GM06990 (cell line): Measurements from ENCODE around the gene ASCC2.
A peak's percentile ranks its signal among the peaks of the same experiment; 100 is the strongest.

Source experiments
- DNase-seq: peaks from one replicate; pipeline ENCODE4 v3.0.0-alpha.2; 2011; ENCODE audit not compliant: insufficient read length; ENCODE audit errors: extremely low read depth
- H3K27me3 ChIP-seq: replicated peaks from 2 replicates; pipeline ENCODE4 v1.6.0; 2011; ENCODE audit warnings: low read length; ENCODE audit not compliant: control insufficient read depth, insufficient read depth
- H3K36me3 ChIP-seq: 2 replicates; pipeline ENCODE4 v1.5.1; 2011; ENCODE audit warnings: low read length; ENCODE audit not compliant: control insufficient read depth, insufficient read depth
- H3K4me3 ChIP-seq: replicated peaks from 2 replicates; pipeline ENCODE4 v1.5.1; 2011; ENCODE audit warnings: low read depth, mild to moderate bottlenecking, control low read depth, low read length
- TF ChIP-seq, protein P1 (sequence below): IDR thresholded peaks from 2 replicates; pipeline ENCODE4 v1.5.1; 2011; ENCODE audit warnings: low read length, control low read depth, mild to moderate bottlenecking, inconsistent platforms; ENCODE audit not compliant: insufficient read depth, poor library complexity, severe bottlenecking

ASCC2 gene

DNA sequence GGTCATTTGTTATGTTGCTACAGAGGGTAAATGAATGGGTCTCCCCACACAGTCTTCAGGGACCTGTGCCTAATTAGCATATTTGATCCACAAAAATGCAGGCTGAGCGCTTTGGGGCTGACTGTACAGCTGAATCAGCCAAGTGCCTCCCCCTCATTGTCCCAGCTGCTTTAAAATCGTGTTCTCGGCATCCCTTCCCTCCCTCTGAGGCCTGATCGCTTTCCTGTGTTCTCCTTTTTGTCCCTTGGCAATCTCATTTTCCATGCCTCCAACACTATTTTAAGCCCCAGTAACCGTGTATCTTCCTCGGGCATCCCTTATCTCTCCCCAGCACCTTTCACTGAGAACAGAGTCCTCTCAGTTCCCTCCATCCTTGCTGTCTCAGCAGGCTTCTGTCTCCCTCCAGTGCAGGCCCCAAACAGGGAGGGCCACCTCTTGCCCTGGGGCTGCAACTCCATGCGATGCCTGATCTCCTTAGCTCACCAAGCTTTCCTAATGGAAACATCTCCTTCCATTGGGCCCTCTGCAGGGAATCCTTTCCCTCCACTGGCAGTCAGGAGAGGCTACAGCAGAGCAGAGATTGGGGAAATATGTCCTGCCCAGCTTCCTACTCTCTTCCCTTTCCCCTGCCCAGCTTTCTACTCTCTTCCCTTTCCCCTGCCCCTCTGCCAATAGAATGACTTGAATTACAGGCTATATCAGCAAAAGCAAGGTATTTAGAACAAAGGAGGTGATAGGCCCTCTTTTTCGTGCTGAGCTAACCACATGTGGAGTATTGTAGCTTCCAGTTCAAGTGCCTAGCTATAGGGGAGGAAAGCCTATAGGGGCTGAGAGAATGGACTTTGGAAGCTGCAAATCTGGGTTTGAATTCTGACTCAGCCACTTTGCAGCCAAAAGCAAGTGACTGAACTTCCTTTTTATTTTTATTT, 57.1 kb downstream of the ASCC2 start:
- Histone ChIP-seq H3K4me3 (no peak overlapping the region), H3K27me3 (no peaks in the 10 kb centered on the region), H3K36me3 (no peaks in the 10 kb centered on the region)
- no peak for DNase-seq
- TF ChIP-seq, protein P1, sequence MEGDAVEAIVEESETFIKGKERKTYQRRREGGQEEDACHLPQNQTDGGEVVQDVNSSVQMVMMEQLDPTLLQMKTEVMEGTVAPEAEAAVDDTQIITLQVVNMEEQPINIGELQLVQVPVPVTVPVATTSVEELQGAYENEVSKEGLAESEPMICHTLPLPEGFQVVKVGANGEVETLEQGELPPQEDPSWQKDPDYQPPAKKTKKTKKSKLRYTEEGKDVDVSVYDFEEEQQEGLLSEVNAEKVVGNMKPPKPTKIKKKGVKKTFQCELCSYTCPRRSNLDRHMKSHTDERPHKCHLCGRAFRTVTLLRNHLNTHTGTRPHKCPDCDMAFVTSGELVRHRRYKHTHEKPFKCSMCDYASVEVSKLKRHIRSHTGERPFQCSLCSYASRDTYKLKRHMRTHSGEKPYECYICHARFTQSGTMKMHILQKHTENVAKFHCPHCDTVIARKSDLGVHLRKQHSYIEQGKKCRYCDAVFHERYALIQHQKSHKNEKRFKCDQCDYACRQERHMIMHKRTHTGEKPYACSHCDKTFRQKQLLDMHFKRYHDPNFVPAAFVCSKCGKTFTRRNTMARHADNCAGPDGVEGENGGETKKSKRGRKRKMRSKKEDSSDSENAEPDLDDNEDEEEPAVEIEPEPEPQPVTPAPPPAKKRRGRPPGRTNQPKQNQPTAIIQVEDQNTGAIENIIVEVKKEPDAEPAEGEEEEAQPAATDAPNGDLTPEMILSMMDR = no peak

DNA sequence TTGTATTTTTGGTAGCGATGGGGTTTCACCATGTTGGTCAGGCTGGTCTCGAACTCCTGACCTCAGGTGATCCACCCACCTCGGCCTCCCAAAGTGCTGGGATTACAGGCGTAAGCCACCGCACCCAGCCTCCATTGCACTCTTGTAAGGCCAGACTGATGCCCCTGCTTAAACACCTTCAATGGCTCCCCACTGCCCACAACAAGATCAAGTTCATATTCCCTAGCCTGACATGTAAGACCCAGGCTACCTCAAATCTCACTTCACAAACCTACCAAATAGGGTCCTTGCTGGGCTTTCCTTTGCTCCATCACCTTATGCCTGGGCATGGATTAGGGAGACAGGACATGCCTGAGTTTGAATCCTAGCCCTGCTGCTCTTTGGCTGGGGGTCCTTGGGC, 57.9 kb downstream of the ASCC2 start:
- Histone ChIP-seq H3K36me3 (no peaks in the 10 kb centered on the region), H3K4me3 (no peak overlapping the region), H3K27me3 (no peaks in the 10 kb centered on the region)
- TF ChIP-seq, protein P1 = no peak
- no peak for DNase-seq

DNA sequence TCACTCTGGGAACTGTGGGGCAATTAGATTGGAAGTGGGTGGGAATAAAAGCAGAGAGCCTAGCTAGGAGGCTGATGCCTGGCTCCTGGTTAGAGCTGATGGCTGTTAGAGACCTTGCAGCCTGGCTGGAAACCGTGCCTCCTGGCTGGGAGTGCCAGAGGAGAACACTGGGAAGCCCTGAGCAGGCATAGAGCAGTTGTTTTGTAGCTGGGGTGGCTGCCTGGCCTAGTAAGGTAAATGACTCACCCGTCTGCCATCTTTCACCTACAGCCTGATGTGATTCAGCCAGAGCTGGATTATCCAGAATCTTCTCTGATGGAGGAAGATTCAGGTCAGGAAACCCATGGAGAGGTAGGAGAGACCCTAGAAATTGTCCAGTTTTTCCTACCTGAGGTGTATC, 64.8 kb downstream of the ASCC2 start:
- TF ChIP-seq, protein P1 = no peak
- H3K4me3 ChIP-seq = no peak overlapping the region
- H3K27me3 ChIP-seq = no peaks in the 10 kb centered on the region
- H3K36me3 ChIP-seq = peaks cover 5% of the 10 kb centered on the region
- DNase-seq = no peak

DNA sequence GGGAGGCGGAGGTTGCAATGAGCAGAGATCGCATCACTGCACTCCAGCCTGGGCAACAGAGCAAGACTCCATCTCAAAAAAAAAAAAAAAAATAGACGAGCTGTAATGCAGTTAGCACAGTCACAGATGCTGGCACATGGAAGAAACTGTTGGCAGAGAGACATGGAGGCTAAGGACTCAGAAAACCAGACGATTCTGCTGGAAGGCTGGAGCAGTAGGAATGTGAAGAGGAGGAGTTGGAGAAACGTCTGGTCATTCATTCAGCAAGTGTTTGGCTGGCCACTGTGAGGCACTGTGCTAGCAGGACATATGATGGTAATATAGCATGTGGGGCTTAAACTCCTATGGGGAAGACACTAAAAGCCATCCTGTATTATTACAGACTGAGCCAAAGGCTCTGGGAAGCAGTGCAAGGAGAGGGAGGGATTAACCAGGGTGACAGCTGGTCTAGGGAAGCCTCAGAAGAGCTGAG, 65.9 kb downstream of the ASCC2 start:
- no peak overlapping the region for H3K4me3 ChIP-seq
- no peak for DNase-seq
- TF ChIP-seq, protein P1 = peak; percentile 33
- peaks cover 5% of the 10 kb centered on the region for H3K36me3 ChIP-seq
- H3K27me3 ChIP-seq = no peaks in the 10 kb centered on the region

DNA sequence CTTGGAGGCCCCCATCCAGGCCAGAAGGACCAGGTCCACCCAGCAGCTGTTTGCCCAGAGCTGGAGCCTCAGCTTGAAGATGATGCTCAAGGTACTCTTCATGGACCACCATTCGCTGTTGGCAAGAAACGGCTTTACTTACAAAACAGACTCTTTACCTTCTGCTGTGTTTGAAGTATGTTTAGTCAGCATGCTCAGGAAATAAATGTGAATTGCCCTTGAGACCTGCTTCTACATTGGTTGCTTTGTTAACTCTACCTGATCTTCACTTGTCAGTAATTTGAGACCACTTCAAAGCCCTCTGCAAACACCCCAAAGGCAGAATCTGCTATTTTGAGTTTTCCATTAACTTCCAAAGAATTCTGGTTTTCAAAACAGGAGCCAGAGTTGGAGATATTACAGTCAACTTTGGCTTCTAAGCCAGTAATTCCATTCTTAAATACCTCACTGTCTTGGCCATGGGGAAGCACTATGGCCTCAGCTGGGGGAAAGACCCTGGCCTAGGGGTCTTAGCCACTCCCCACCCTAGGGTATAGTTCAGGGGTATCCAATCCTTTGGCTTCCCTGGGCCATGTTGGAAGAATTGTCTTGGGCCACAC, 68.3 kb downstream of the ASCC2 start:
- no peak for DNase-seq
- TF ChIP-seq, protein P1 = no peak
- H3K4me3 ChIP-seq = no peak overlapping the region
- peaks cover 5% of the 10 kb centered on the region for H3K36me3 ChIP-seq
- H3K27me3 ChIP-seq = no peaks in the 10 kb centered on the region
